ENCODE measurements around the gene RBBP9. TPM values are rescaled to one million over a fixed set of nuclear protein-coding genes. Genes with fewer than 3 reads are reported as not detected.

The RBBP9 gene
- total RNA-seq, 2 donors from 2014 or later, result 12.2 to 18.3 TPM

DNA sequence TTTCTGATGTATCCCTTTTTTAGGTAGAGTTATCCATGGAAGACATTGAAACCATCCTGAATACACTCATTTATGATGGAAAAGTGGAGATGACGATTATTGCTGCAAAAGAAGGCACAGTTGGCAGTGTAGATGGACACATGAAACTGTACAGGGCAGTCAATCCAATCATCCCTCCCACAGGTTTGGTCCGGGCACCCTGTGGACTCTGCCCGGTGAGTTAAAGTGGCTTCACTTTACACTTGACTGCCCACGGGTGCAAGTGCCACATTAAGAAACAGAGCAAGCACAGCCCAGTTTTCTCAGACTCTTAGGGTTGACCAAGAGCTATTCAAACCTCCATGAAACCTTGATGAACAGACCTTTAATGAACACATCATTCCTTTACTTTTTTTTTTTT, 15.4 kb downstream of the RBBP9 start:
- peaks cover 31% of the 10 kb centered on the region for H3K36me3 ChIP-seq
- TF ChIP-seq, protein P1, sequence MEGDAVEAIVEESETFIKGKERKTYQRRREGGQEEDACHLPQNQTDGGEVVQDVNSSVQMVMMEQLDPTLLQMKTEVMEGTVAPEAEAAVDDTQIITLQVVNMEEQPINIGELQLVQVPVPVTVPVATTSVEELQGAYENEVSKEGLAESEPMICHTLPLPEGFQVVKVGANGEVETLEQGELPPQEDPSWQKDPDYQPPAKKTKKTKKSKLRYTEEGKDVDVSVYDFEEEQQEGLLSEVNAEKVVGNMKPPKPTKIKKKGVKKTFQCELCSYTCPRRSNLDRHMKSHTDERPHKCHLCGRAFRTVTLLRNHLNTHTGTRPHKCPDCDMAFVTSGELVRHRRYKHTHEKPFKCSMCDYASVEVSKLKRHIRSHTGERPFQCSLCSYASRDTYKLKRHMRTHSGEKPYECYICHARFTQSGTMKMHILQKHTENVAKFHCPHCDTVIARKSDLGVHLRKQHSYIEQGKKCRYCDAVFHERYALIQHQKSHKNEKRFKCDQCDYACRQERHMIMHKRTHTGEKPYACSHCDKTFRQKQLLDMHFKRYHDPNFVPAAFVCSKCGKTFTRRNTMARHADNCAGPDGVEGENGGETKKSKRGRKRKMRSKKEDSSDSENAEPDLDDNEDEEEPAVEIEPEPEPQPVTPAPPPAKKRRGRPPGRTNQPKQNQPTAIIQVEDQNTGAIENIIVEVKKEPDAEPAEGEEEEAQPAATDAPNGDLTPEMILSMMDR (IDR thresholded peaks at IDR 0.05), result no peak
- H3K9me3 ChIP-seq, result no peaks in the 10 kb centered on the region
- no peaks in the 10 kb centered on the region for H3K27me3 ChIP-seq (replicated peaks; ENCODE audit: insufficient read depth)
- no peak overlapping the region for H3K27ac ChIP-seq
- H3K4me3 ChIP-seq, result no peak overlapping the region
- no peak for DNase-seq (ENCODE audit: low spot score)
- ATAC-seq (ENCODE audit: insufficient number of reproducible peaks, low FRiP score, low read depth), result no peak
- no peaks in the 10 kb centered on the region for H3K4me1 ChIP-seq (ENCODE audit: control insufficient read depth in 1 of 2, low read depth in 2 of 2)

- Histone ChIP-seq H3K4me1 (ENCODE audit: control insufficient read depth in 1 of 2, low read depth in 2 of 2) (no peaks in the 10 kb centered on the region), H3K27ac (no peak overlapping the region), H3K36me3 (peaks cover 38% of the 10 kb centered on the region), H3K4me3 (no peak overlapping the region), H3K9me3 (no peaks in the 10 kb centered on the region), H3K27me3 (replicated peaks; ENCODE audit: insufficient read depth) (no peaks in the 10 kb centered on the region)
- DNase-seq (ENCODE audit: low spot score) (no peak), ATAC-seq (ENCODE audit: insufficient number of reproducible peaks, low FRiP score, low read depth) (no peak)
- TF ChIP-seq, protein P1 (IDR thresholded peaks at IDR 0.05), result no peak
Observed at GRCh38 chr20:18477821-18478220, 19.2 kb downstream of the RBBP9 start.

GRCh38 chr20:18477218-18477617, 19.8 kb downstream of the RBBP9 start:
- Histone ChIP-seq H3K36me3 (peaks cover 34% of the 10 kb centered on the region), H3K9me3 (no peaks in the 10 kb centered on the region), H3K4me3 (no peak overlapping the region), H3K27ac (no peak overlapping the region), H3K27me3 (replicated peaks; ENCODE audit: insufficient read depth) (no peaks in the 10 kb centered on the region), H3K4me1 (ENCODE audit: control insufficient read depth in 1 of 2, low read depth in 2 of 2) (no peaks in the 10 kb centered on the region)
- TF ChIP-seq, protein P1 (IDR thresholded peaks at IDR 0.05), result no peak
- DNase-seq (ENCODE audit: low spot score) (no peak), ATAC-seq (ENCODE audit: insufficient number of reproducible peaks, low FRiP score, low read depth) (no peak)

DNA sequence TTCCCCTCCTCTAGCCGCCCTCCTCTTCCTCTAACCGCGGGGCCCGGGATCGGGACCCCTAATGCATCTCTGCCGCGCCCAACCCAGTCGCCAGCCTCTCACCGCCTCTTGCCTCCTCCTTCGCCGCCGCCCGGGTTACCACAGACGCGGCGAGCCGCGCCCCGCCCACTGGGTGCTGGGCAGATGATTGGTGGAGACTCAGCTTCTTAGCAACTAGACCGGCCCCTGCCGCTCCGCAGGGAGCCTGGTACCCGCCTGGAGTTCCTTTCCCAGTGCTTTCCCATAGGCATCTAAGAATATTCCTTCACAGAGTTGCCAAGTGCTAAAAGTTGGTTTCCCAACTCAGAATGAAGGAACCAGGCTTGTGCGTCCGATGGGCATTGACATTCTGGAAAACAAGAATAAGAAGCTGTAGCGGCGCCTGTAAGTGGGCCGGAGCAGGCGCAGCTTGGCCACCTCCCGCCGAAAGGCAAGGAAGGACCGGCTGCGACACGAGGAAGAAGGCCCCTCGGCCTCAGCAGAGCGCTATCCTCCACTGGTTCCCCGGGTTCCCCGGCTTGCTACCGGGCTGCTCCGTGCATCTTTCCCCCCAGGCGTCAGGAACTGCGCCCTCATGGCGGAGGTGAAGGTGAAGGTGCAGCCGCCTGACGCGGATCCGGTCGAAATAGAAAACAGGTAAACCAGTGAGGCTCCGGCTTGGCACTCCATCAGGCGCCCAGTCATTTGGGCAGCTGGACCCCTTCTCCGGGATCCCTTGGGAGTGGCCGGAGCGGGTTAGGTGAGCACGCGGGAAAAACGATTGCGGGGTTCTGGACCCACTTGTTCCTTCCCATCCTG, 29.9 kb downstream of the RBBP9 start, which contains the start of the genes DZANK1 and POLR3F:
DZANK1 (minus strand) TSS at position 137 of the 837 bp plus-strand sequence. CDS start 1,672 bp downstream, outside the sequence.
POLR3F (plus strand) TSS at position 497 of the 837 bp plus-strand sequence; CDS start at position 614, 117 bp downstream.
- TF ChIP-seq, protein P1 (IDR thresholded peaks at IDR 0.05), result no peak
- DNase-seq (ENCODE audit: low spot score) (peak; percentile 84), ATAC-seq (ENCODE audit: insufficient number of reproducible peaks, low FRiP score, low read depth) (peak; percentile 96)
- no peaks in the 10 kb centered on the region for H3K27me3 ChIP-seq (replicated peaks; ENCODE audit: insufficient read depth)
- no peaks in the 10 kb centered on the region for H3K36me3 ChIP-seq
- peak within 1 kb of the TSS; percentile 84 to 93 for H3K27ac ChIP-seq
- no peaks in the 10 kb centered on the region for H3K9me3 ChIP-seq
- peak within 1 kb of the TSS; percentile 87 for H3K4me3 ChIP-seq
- peaks cover 8 to 19% of the 10 kb centered on the region in 2 donors for H3K4me1 ChIP-seq (ENCODE audit: control insufficient read depth in 1 of 2, low read depth in 2 of 2)

GRCh38 chr20:18466574-18466893, 30.5 kb downstream of the RBBP9 start:
- DNase-seq (ENCODE audit: low spot score), result no peak
- H3K4me3 ChIP-seq, result peak overlapping the region; percentile 87
- TF ChIP-seq, protein P1 (IDR thresholded peaks at IDR 0.05), result no peak
- H3K27me3 ChIP-seq (replicated peaks; ENCODE audit: insufficient read depth), result no peaks in the 10 kb centered on the region
- no peaks in the 10 kb centered on the region for H3K9me3 ChIP-seq
- no peak overlapping the region for H3K27ac ChIP-seq
- peaks cover 8 to 19% of the 10 kb centered on the region in 2 donors for H3K4me1 ChIP-seq (ENCODE audit: control insufficient read depth in 1 of 2, low read depth in 2 of 2)
- ATAC-seq (ENCODE audit: insufficient number of reproducible peaks, low FRiP score, low read depth), result peak; percentile 72
- H3K36me3 ChIP-seq, result no peaks in the 10 kb centered on the region
